ENCODE data around the gene SLC25A3.
"Not testable (repeated sequence)": the region's sequence is repeated elsewhere in the genome, so short reads cannot be mapped to it uniquely, and the experiment has no call there.

SLC25A3 gene

GRCh38 chr12:98595243-98595988 is 1.9 kb downstream of the SLC25A3 start:
- Histone ChIP-seq H3K36me3 (replicated peaks) (peaks cover 50% of the 10 kb centered on the region), H3K27me3 (replicated peaks) (no peaks in the 10 kb centered on the region), H3K4me3 (ENCODE audit: low read depth, low read length) (peak overlapping the region; percentile 100), H3K27ac (peak overlapping the region; percentile 95)
- DNase-seq: peak; percentile 25
- TF ChIP-seq CTCF (IDR thresholded peaks at IDR 0.05; ENCODE audit: low read depth, low read length, missing control alignments): no peak
- in situ Hi-C loops (cut with HindIII; ENCODE audit: low pct_ligation_motif_present, low sequenced_read_pairs): no loop called here

GRCh38 chr12:98597313-98597712 is 3.8 kb downstream of the SLC25A3 start:
- in situ Hi-C loops (cut with HindIII; ENCODE audit: low pct_ligation_motif_present, low sequenced_read_pairs); H3K4me3 ChIP-seq (ENCODE audit: low read depth, low read length); DNase-seq; H3K27me3 ChIP-seq (replicated peaks); H3K27ac ChIP-seq: not testable (repeated sequence)
- H3K36me3 ChIP-seq (replicated peaks): peaks cover 69% of the 10 kb centered on the region

GRCh38 chr12:98601924-98602323 is 8.4 kb downstream of the SLC25A3 start:
- H3K4me3 ChIP-seq (ENCODE audit: low read depth, low read length): no peak overlapping the region
- TF ChIP-seq CTCF (IDR thresholded peaks at IDR 0.05; ENCODE audit: low read depth, low read length, missing control alignments): no peak
- peaks cover 68% of the 10 kb centered on the region for H3K36me3 ChIP-seq (replicated peaks)
- DNase-seq: no peak
- in situ Hi-C loops (cut with HindIII; ENCODE audit: low pct_ligation_motif_present, low sequenced_read_pairs): no loop called here
- no peaks in the 10 kb centered on the region for H3K27me3 ChIP-seq (replicated peaks)
- H3K27ac ChIP-seq: no peak overlapping the region

- Histone ChIP-seq H3K4me3 (ENCODE audit: low read depth, low read length) (no peak overlapping the region), H3K27me3 (replicated peaks) (no peaks in the 10 kb centered on the region), H3K27ac (no peak overlapping the region), H3K36me3 (replicated peaks) (peaks cover 29% of the 10 kb centered on the region)
- in situ Hi-C loops (cut with HindIII; ENCODE audit: low pct_ligation_motif_present, low sequenced_read_pairs): no loop called here
- TF ChIP-seq CTCF (IDR thresholded peaks at IDR 0.05; ENCODE audit: low read depth, low read length, missing control alignments): no peak
- DNase-seq: no peak
Observed at GRCh38 chr12:98606359-98606988, 13.0 kb downstream of the SLC25A3 start.

- TF ChIP-seq CTCF (IDR thresholded peaks at IDR 0.05; ENCODE audit: low read depth, low read length, missing control alignments): no peak
- Histone ChIP-seq H3K36me3 (replicated peaks) (peaks cover 2% of the 10 kb centered on the region), H3K4me3 (ENCODE audit: low read depth, low read length) (no peak overlapping the region), H3K27me3 (replicated peaks) (no peaks in the 10 kb centered on the region), H3K27ac (no peak overlapping the region)
- no peak for DNase-seq
- in situ Hi-C loops (cut with HindIII; ENCODE audit: low pct_ligation_motif_present, low sequenced_read_pairs): no loop called here
Observed at GRCh38 chr12:98610596-98610995, 17.1 kb downstream of the SLC25A3 start.

GRCh38 chr12:98612696-98613334 is 19.3 kb downstream of the SLC25A3 start:
- DNase-seq: no peak
- no peak for TF ChIP-seq CTCF (IDR thresholded peaks at IDR 0.05; ENCODE audit: low read depth, low read length, missing control alignments)

More at GRCh38 chr12:98612696-98613334, 19.3 kb downstream of the SLC25A3 start:
- Histone ChIP-seq H3K4me3 (ENCODE audit: low read depth, low read length) (no peak overlapping the region), H3K27me3 (replicated peaks) (no peaks in the 10 kb centered on the region), H3K27ac (no peak overlapping the region), H3K36me3 (replicated peaks) (peaks cover 2% of the 10 kb centered on the region)
- in situ Hi-C loops (cut with HindIII; ENCODE audit: low pct_ligation_motif_present, low sequenced_read_pairs): no loop called here
